OCI-M2 (cell line): ENCODE data around the gene MS4A18.

Experiments
- DNase-seq: peaks from one replicate; lab custom pipeline; 2025; ENCODE audit not compliant: unreplicated experiment; lab: John Stamatoyannopoulos, UW

Gene MS4A18

DNA sequence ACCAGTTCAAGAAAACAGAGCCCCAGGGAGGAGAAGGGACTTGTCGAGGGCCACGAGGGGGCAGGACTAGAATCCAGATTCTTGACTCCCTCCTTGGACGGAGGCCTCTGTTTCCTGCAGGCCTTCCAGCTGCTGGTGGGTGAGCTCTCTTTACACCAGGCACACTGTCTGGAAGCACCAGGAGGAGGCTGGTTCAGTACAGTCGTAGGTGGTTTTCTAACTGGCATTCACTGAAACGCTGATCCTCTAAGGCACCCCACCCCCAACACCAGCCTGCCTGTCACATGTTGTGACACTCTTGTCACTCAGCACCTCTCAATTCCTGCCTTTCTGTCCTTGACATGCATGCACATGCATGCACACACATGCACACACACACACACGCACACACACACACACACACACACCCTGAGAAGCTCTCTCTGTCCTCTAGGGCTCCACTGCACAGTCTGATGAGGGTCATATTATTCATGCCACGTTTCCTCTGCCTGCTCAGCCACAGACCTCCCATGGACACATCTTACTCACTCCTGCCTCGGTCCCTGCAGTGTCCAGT is 61.4 kb downstream of the MS4A18 start:
- no peak for DNase-seq

DNA sequence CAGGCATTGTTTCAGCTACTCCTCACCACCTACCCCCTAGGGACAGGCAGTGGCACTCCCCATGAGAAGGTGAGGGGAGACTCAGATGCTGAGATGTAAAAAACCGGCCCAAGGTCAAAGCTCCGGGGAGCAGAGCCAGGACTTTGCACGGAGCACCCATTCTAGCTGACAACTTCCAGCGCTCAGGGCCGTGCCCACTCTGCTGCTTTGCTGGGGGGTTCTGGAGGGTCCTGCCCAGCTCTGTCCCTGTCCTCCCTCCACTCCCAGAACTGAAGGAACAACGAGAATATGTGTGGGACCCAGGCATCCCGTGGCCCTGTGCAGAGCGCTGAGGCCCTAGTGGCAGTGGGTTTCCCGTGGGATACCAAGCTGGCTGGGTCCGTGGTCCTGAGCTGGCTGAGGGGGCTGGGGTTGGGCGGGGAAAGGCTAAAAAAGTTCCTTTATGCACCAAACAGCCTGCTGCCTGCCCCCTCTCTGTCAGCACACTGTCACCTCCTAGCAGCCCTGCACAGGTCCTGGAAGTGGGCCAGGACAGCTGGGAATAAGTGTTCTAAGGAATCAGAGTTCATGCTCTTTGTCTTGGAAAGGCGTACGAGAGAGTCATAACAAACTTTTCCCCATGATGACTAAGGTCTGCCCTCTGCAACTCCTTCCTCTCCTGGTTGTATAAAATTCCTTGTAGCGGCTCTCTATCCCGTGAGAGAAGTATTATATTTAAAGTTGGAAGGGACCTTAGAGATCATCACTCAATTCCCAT is 62.5 kb downstream of the MS4A18 start:
- DNase-seq = no peak

DNA sequence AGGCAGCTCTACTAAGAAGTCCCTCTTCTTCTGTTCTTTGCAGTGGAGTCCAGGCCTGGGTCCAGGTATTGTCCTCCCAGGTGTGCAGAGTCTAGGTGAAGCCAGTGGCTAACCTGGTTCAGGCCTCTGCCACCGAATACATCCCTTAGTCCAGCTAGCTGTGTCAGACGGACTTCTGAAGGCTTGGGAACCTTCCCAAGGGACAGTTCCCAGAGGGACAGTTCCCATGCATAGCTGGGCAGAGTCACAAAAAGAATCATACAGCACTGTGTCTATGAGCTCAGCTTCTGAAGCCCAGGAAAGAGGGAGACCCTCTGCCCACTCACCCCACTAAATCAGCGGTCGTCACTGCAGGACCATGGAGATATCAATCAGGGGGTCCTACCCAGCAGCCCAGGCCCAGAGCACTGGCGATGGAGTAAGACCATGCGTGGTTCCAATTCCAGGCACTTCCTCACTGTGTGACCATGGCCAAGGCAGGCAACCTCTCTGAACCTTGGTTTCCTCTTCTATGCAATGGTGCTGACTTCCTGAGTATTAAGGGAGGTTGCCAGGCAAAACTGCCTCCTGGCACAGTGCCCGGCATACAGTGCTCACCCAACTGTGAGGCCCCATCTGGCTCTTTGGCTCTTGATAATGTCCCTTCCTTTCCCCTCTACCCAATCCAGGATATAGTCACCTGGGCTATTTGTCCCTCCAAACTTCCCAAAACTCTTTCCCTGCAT is 64.0 kb downstream of the MS4A18 start:
- DNase-seq = no peak

DNA sequence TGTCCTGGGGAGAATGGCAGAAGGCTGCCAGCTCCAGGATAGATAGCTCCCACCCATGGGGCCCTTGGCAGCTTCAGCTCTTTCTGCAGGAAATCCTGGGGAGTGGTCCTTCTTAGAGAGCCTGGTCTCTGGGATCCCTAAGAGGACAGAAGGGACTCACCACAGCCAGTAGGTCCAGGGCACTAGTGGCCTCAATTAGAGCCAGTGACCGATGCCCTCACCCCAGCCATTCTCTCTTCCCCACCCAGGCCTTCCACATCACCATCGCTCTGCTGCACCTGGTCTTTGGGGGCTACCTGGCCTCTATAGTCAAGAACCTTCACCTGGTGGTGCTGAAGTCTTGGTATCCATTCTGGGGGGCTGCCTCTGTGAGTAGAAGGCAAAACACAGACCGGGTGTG is 66.2 kb downstream of the MS4A18 start:
- no peak for DNase-seq

DNA sequence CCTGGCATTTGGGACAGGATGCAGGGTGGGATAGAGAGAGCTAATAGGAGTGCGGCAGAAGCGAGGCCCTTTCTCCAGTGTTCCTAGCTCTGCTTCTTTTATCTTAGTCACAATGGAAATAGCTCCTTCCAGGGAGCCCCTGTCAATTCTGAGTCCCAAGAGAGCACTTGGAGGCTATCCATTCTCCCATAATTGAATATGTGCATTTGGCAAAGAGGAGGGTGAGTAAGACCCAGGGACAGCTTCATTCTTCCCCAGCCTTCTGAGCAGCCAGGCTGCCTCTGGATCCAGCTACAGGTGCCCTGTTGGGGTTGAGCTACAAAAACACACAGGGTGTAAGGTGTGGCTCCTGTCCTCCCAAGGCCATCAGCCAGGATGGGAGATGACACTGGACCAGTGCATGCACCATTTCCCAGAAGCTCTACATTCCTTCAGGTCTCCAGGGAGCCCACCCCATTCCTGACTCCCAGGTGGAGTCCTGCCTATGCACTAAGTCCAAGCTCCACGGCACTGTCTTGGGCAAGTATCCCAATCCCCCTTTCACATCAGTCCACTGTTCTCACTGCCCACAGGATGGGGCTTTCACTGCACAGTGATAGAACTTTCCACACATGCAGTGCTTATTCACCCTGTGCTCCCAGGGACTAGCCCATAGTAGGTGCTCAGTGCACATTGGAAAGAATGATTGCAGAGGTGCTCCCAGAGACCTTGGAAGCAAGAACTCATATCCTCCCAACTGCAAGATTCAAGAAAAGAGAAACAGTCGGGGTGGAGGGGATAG is 66.8 kb downstream of the MS4A18 start:
- DNase-seq = no peak

DNA sequence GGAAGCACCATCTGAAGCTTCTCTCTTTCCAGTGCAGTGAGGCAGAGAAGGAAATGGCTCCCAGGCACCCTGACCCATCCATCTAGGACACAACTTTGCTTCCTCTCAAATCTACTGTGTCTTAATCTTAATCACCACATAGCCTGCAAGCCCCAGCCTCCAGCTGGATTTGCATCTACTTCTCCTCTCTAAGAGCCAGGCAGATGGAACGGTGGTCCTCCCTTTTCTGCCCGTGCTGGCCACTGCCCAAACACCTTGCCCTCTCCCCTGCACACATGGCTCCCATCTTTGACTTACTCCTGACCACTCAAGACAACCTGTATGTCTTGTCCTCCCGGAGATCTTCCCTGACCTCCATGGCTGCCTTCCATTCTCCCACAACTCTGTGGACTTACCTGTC is 68.0 kb downstream of the MS4A18 start:
- DNase-seq = no peak
